Fibroblast of lung (primary cell): ENCODE results near the gene SMAD2.

Experiments
- EZH2 ChIP-seq: IDR thresholded peaks from 2 replicates; pipeline ENCODE4 v1.5.1; 2012; ENCODE audit warnings: low read length, control low read depth, mild to moderate bottlenecking; ENCODE audit errors: missing control alignments
- TF ChIP-seq, protein P1 (sequence below), 2 donors: IDR thresholded peaks in 1 of 2; conservative IDR thresholded peaks in 1 of 2; 1 replicate in 1 of 2; 2 replicates in 1 of 2; pipeline ENCODE4 v1.5.1; 2011 to 2012; ENCODE audit warnings: low read length in 2 of 2, control low read depth in 1 of 2, inconsistent platforms in 1 of 2, low read depth in 1 of 2, mild to moderate bottlenecking in 1 of 2

DNA sequence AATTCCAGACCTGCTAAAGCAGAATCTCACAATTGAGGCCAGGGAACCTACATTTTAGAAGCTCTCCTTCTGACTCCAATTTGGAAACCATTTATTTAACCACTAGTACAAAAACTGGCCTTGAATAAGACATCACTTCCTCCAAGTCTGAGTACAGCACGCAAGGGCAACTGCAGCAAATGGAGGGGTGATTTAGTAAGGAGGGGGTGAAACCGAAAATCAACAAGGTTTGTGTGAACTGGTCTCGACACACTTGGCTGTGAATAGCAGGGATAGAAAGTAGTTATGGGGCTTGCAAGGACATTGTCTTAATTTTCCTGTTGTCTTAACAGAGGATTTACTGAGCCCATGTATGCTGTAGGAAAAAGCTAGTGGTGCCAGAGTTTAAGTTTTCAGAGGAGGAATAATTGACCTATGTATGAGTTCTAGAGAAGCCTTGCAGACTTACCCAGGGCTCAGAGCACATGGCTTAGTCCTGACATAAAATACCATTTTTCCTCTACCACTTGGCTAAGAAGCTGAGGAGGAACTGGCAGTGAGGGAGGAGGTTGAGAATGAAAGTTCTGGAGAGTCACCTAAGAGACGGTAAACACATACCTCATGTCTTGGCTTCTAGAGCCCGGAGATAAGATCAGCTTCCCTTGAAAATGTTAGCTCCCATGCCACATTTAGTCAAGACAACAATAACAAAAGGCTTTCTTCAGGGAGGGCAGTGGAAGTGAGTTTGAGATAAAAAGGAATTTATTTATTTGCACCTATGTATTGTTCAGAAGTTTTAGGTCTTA lies 114.8 kb downstream of the SMAD2 start:
- TF ChIP-seq EZH2, result no peak
- TF ChIP-seq, protein P1, sequence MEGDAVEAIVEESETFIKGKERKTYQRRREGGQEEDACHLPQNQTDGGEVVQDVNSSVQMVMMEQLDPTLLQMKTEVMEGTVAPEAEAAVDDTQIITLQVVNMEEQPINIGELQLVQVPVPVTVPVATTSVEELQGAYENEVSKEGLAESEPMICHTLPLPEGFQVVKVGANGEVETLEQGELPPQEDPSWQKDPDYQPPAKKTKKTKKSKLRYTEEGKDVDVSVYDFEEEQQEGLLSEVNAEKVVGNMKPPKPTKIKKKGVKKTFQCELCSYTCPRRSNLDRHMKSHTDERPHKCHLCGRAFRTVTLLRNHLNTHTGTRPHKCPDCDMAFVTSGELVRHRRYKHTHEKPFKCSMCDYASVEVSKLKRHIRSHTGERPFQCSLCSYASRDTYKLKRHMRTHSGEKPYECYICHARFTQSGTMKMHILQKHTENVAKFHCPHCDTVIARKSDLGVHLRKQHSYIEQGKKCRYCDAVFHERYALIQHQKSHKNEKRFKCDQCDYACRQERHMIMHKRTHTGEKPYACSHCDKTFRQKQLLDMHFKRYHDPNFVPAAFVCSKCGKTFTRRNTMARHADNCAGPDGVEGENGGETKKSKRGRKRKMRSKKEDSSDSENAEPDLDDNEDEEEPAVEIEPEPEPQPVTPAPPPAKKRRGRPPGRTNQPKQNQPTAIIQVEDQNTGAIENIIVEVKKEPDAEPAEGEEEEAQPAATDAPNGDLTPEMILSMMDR (conservative IDR thresholded peaks at IDR 0.05 in 1 of 2, IDR thresholded peaks at IDR 0.05 in 1 of 2; ENCODE audit: low read depth in 1 of 2, low read length in 2 of 2), result no peak
